Thyroid gland (tissue), 4 donors: Measurements from ENCODE around the gene CD55. TPM values are rescaled to one million over a fixed set of nuclear protein-coding genes. Genes with fewer than 3 reads are reported as not detected.

Experiments
- DNase-seq, 2 donors: peaks; one replicate each; pipeline ENCODE4 v3.0.0-alpha.2; 2019
- H3K27ac ChIP-seq, 3 donors: fragments of 200-600 bp; sonication (generic); 1 replicate in 2 of 3; 2 replicates in 1 of 3; pipeline ENCODE4 v1.5.1; 2016 to 2019; ENCODE audit warnings: mild to moderate bottlenecking in 1 of 3, moderate library complexity in 1 of 3
- H3K27me3 ChIP-seq: fragments of 200-600 bp; sonication (generic); one replicate; pipeline ENCODE4 v1.5.1; 2019
- H3K36me3 ChIP-seq, 2 donors: fragments of 200-600 bp; sonication (generic); one replicate each; pipeline ENCODE4 v1.5.1; 2016 to 2019
- H3K4me1 ChIP-seq, 2 donors: fragments of 200-600 bp; sonication (generic); one replicate each; pipeline ENCODE4 v1.5.1; 2017 to 2019
- H3K4me3 ChIP-seq, 3 donors: fragments of 200-600 bp; sonication (generic); replicated peaks in 1 of 3; 1 replicate in 2 of 3; 2 replicates in 1 of 3; pipeline ENCODE4 v1.5.1; 2016; ENCODE audit warnings: mild to moderate bottlenecking in 1 of 3
- H3K9me3 ChIP-seq: fragments of 200-600 bp; sonication (generic); one replicate; pipeline ENCODE4 v1.5.1; 2017
- CTCF ChIP-seq, 6 experiments: fragments of 200-600 bp in 3 of 6; fragments of 450-650 bp in 3 of 6; sonication (generic) in 3 of 6; IDR thresholded peaks; one replicate each; pipeline ENCODE4 v1.5.1; 2016 to 2019; ENCODE audit warnings: antibody characterized with exemption in 6 of 6, mild to moderate bottlenecking in 2 of 6, inconsistent platforms in 1 of 6, moderate library complexity in 1 of 6
- POLR2A ChIP-seq, 2 donors: fragments of 450-650 bp; IDR thresholded peaks; one replicate each; pipeline ENCODE4 v1.6.1; 2017; ENCODE audit warnings: antibody characterized with exemption in 2 of 2, mild to moderate bottlenecking in 2 of 2, moderate library complexity in 1 of 2
- WGBS, 2 donors: methylation state at CpG; one replicate each; pipeline ENCODE4 v1.1.5; 2017; 5-methylcytosine and 5-hydroxymethylcytosine counted together
- intact Hi-C: fragments of 100-400 bp; cut with DNase I; formaldehyde crosslinking; loops from one replicate; pipeline ENCODE4 v1.15.1; 2023
- total RNA-seq, 4 donors: library from RNA; depleted of rRNA; stranded (reverse); fragments of >200 nt; gene quantifications; one replicate each; pipeline ENCODE4 v1.2.3, GENCODE V29; 2016

The CD55 gene
- total RNA-seq, 4 donors from 2014 or later, result 29.7 to 61.9 (median 43.3) TPM

- no peak for DNase-seq
- TF ChIP-seq CTCF (IDR thresholded peaks at IDR 0.05), result no peak
- no peak for TF ChIP-seq POLR2A (IDR thresholded peaks at IDR 0.05)
- Histone ChIP-seq H3K9me3 (no peaks in the 10 kb centered on the region), H3K27me3 (no peaks in the 10 kb centered on the region), H3K36me3 (no peaks in the 10 kb centered on the region), H3K27ac (no peak overlapping the region), H3K4me3 (no peak overlapping the region), H3K4me1 (no peaks in the 10 kb centered on the region)
- intact Hi-C loops, result no loop called here
- 72 to 82% methylated on average over 4 of the region's 4 CpGs for WGBS, 2 donors
Observed at GRCh38 chr1:207393610-207394009, 72.1 kb downstream of the CD55 start.

GRCh38 chr1:207396168-207396746 lies 74.8 kb downstream of the CD55 start:
- H3K27me3 ChIP-seq, result no peaks in the 10 kb centered on the region
- H3K9me3 ChIP-seq, result no peaks in the 10 kb centered on the region
- H3K4me1 ChIP-seq, result no peaks in the 10 kb centered on the region
- no peak overlapping the region for H3K4me3 ChIP-seq
- WGBS, 2 donors, result 72 to 75% methylated on average over 3 of the region's 3 CpGs
- H3K36me3 ChIP-seq, result no peaks in the 10 kb centered on the region
- DNase-seq, result no peak
- intact Hi-C loops, result no loop called here
- no peak for TF ChIP-seq POLR2A (IDR thresholded peaks at IDR 0.05)
- H3K27ac ChIP-seq, result no peak overlapping the region

- Histone ChIP-seq H3K36me3 (no peaks in the 10 kb centered on the region), H3K27me3 (no peaks in the 10 kb centered on the region), H3K4me3 (no peak overlapping the region), H3K4me1 (no peaks in the 10 kb centered on the region), H3K9me3 (no peaks in the 10 kb centered on the region), H3K27ac (no peak overlapping the region)
- intact Hi-C loops, result no loop called here
- WGBS, 2 donors, result 68 to 73% methylated on average over 2 of the region's 2 CpGs
- TF ChIP-seq CTCF (IDR thresholded peaks at IDR 0.05) (no peak), POLR2A (IDR thresholded peaks at IDR 0.05) (no peak)
- DNase-seq, result no peak
Observed at GRCh38 chr1:207397525-207397926, 76.0 kb downstream of the CD55 start.

GRCh38 chr1:207398986-207399385 lies 77.5 kb downstream of the CD55 start:
- no peaks in the 10 kb centered on the region for H3K4me1 ChIP-seq
- no peaks in the 10 kb centered on the region for H3K27me3 ChIP-seq
- no peak overlapping the region for H3K27ac ChIP-seq
- H3K36me3 ChIP-seq, result no peaks in the 10 kb centered on the region
- WGBS, 2 donors, result 85 to 100% methylated on average over 1 of the region's 1 CpG
- H3K9me3 ChIP-seq, result no peaks in the 10 kb centered on the region
- no peak overlapping the region for H3K4me3 ChIP-seq
- intact Hi-C loops, result no loop called here
- TF ChIP-seq CTCF (IDR thresholded peaks at IDR 0.05) (no peak), POLR2A (IDR thresholded peaks at IDR 0.05) (no peak)
- DNase-seq, result no peak

GRCh38 chr1:207401578-207401977 lies 80.1 kb downstream of the CD55 start:
- no peaks in the 10 kb centered on the region for H3K4me1 ChIP-seq
- H3K36me3 ChIP-seq, result no peaks in the 10 kb centered on the region
- WGBS, 2 donors, result 96% methylated on average over 7 of the region's 7 CpGs
- intact Hi-C loops, result no loop called here
- H3K4me3 ChIP-seq, result no peak overlapping the region
- H3K27me3 ChIP-seq, result no peaks in the 10 kb centered on the region
- TF ChIP-seq CTCF (IDR thresholded peaks at IDR 0.05) (no peak), POLR2A (IDR thresholded peaks at IDR 0.05) (no peak)
- DNase-seq, result no peak
- no peak overlapping the region for H3K27ac ChIP-seq
- no peaks in the 10 kb centered on the region for H3K9me3 ChIP-seq

- Histone ChIP-seq H3K4me1 (no peaks in the 10 kb centered on the region), H3K36me3 (no peaks in the 10 kb centered on the region), H3K27ac (no peak overlapping the region), H3K4me3 (no peak overlapping the region), H3K9me3 (no peaks in the 10 kb centered on the region), H3K27me3 (no peaks in the 10 kb centered on the region)
- no peak for DNase-seq
- TF ChIP-seq POLR2A (IDR thresholded peaks at IDR 0.05), result no peak
- no peak for TF ChIP-seq CTCF (IDR thresholded peaks at IDR 0.05)
- intact Hi-C loops, result no loop called here
- WGBS, 2 donors, result 67 to 80% methylated on average over 4 of the region's 4 CpGs
Observed at GRCh38 chr1:207402744-207403143, 81.3 kb downstream of the CD55 start.
